NB4 (cell line): Measurements from ENCODE around the gene THRA.
A peak's percentile ranks its signal among the peaks of the same experiment; 100 is the strongest.

ENCODE experiments used
- DNase-seq: peaks from one replicate; pipeline ENCODE4 v3.0.0; 2010; ENCODE audit warnings: low read depth
- H3K4me3 ChIP-seq: one replicate; pipeline ENCODE4 v1.5.1; 2011; ENCODE audit warnings: mild to moderate bottlenecking, low read depth, low read length, moderate library complexity
- MYC ChIP-seq: IDR thresholded peaks from 2 replicates; pipeline ENCODE4 v1.6.1; 2011; ENCODE audit warnings: low read depth, low read length
- POLR2A ChIP-seq: IDR thresholded peaks from 2 replicates; pipeline ENCODE4 v1.6.1; 2011; ENCODE audit warnings: mild to moderate bottlenecking; ENCODE audit not compliant: insufficient read length; ENCODE audit errors: extremely low read depth
- TF ChIP-seq, protein P1 (sequence below): IDR thresholded peaks from 2 replicates; pipeline ENCODE4 v1.6.1; 2011; ENCODE audit warnings: low read depth, low read length
- TF ChIP-seq, protein P2 (sequence below): IDR thresholded peaks from one replicate; pipeline ENCODE4 v1.5.1; 2012; ENCODE audit warnings: low read depth, low read length

The THRA gene

DNA sequence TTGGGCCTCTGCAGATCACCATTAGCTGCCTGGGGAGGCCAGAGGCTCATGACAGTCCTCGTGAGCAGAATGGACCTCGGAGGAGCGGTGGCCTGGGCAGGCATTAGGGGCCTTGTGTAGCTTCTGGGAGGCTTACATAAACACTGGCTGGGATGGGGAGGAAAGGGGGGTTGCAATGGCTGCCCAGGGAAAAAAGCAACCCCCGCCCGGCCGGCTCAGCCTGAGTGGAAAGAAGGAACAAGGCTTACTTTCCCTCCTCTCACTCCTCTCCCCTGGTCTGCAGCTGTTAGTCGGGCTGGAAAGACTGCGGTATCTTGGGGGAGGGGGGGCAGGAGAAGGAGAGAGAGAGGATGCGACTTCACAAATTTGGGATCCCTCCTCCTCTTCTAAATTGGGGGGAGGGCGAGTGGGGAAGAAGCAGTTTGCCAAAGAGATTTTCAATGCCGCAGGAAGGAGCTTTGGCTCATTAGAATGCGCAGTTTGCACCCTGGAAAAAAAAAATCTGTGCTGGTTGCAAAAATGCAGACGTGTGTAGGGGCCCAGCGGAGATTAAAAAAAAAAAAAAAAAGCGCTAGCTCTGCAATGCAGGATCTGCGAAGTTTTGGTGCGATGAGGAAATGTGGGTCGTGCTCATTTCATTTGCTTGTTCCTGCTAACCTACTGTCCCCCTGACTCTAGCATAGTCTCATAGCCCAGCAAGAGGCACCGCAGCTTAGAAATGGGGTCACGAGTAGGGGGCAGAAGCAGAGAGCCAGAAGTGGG, 44.2 kb downstream of the THRA start:
- peak overlapping the region; percentile 30 for H3K4me3 ChIP-seq
- peak; percentile 76 for DNase-seq
- TF ChIP-seq, protein P1, sequence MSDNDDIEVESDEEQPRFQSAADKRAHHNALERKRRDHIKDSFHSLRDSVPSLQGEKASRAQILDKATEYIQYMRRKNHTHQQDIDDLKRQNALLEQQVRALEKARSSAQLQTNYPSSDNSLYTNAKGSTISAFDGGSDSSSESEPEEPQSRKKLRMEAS, result no peak
- TF ChIP-seq POLR2A, result no peak
- TF ChIP-seq, protein P2, sequence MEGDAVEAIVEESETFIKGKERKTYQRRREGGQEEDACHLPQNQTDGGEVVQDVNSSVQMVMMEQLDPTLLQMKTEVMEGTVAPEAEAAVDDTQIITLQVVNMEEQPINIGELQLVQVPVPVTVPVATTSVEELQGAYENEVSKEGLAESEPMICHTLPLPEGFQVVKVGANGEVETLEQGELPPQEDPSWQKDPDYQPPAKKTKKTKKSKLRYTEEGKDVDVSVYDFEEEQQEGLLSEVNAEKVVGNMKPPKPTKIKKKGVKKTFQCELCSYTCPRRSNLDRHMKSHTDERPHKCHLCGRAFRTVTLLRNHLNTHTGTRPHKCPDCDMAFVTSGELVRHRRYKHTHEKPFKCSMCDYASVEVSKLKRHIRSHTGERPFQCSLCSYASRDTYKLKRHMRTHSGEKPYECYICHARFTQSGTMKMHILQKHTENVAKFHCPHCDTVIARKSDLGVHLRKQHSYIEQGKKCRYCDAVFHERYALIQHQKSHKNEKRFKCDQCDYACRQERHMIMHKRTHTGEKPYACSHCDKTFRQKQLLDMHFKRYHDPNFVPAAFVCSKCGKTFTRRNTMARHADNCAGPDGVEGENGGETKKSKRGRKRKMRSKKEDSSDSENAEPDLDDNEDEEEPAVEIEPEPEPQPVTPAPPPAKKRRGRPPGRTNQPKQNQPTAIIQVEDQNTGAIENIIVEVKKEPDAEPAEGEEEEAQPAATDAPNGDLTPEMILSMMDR, result no peak
- TF ChIP-seq MYC, result no peak

DNA sequence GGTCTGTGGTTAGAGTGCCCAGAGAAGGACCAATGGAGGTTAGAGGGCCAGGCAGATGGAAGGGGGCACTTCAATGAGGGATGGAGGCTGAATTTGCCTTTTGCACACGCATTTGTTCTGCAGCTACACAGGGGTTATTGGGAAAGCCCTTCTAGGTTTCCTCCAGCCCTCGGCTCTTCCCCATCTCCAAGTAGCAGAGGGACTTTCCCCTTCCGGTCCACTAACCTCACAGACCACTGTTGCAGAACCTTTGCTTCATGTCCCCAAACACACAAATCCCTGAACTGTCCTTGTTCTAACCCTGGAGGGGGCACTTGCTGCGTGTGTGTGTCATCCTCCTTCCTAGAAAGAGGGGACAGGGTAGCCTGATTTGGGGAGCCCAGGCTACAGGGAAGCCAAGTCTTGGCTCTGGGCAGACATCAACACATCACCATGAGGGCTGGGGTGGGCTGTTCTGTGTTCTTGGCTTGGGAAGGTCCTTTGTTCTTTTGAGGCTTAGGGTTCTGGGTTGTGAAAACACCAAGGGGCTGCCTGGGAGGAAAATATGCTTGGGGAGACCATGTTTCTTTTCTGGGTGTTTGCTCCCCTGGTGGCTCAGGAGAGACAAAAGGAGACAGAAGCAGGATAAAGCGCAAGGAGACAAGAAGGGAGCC, 44.9 kb downstream of the THRA start:
- TF ChIP-seq POLR2A (no peak), MYC (no peak)
- TF ChIP-seq, protein P1, result no peak
- TF ChIP-seq, protein P2, result no peak
- peak; percentile 92 for DNase-seq
- peak overlapping the region; percentile 30 for H3K4me3 ChIP-seq

DNA sequence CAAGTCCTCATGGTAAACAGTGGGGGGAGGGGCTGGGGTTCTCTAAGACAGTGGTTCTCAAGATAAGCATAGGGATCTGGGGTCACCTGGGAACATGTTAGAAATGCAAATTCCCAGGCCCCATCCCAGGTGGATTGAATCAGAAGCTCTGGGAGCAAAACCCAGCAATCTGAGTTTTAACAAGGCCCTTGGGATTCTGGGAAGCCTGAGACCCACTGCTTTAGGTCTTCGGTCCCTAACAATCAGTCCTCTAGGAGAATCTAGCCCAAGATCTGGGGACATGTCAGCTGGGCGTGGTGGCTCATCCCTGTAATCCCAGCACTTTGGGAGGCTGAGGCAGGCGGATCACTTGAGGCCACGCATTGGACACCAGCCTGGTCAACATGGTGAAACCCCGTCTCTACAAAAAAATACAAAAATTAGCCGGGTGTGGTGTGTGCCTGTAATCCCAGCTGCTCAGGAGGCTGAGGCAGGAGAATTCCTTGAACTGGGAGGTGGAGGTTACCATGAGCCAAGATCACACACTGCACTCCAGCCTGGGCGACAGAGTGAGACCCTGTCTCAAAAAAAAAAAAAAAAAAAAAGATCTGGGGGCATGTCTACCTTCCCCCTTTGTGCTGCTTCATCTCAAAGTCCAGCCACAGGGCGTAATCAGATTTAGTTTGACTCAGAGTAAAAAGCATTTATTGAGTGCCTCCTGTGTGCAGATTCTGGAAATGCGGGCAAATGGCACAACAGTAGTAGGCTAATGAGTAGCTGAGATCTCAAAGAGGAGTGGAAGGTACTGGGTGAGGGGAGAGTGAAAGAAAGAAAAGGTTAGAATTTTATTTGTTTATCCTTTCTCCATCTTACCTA, 46.4 kb downstream of the THRA start:
- DNase-seq, result peak; percentile 50
- H3K4me3 ChIP-seq, result no peak overlapping the region
- TF ChIP-seq MYC, result no peak
- TF ChIP-seq, protein P2, result peak; percentile 12

DNA sequence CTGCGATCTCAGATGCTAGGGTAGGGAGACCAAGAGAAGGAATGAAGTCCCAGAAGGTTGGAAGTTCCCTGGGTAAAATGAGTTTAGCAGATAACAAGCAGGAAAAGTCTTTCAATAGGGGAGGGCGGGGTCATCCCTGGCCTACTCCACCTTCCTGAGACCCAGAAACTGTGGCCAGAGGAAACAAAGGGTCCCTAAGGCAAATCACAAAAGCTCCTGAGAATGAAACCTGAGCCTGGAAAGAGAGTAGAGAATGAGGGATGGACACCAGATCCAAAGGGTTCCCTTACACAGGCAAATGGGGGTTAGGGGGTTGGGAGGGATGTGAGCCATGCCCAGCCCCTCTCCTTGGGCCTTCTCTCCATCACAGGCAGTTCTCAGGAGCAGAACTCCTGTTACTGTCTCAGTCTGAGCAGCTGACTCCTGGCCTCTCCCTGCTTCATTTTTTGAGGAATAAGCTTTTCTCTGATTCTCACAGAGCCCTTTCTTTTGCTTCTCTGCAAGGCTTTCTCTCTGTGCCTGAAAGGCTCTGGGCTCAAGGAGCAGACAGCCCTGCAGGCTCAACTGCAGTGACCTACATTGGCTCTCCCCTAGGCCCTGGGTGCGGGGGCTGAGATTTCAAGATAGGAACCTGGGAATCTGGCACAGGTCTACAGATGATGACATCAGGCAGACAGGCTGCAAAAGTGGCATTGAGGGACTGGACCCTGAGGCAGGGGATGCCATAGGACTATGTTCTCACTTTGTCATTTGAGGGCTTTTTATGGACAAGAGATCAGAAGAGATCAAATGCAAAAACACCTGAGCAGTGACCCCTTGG, 47.5 kb downstream of the THRA start:
- TF ChIP-seq, protein P1, result no peak
- TF ChIP-seq, protein P2, result no peak
- TF ChIP-seq POLR2A (no peak), MYC (no peak)
- DNase-seq, result no peak
- no peak overlapping the region for H3K4me3 ChIP-seq

DNA sequence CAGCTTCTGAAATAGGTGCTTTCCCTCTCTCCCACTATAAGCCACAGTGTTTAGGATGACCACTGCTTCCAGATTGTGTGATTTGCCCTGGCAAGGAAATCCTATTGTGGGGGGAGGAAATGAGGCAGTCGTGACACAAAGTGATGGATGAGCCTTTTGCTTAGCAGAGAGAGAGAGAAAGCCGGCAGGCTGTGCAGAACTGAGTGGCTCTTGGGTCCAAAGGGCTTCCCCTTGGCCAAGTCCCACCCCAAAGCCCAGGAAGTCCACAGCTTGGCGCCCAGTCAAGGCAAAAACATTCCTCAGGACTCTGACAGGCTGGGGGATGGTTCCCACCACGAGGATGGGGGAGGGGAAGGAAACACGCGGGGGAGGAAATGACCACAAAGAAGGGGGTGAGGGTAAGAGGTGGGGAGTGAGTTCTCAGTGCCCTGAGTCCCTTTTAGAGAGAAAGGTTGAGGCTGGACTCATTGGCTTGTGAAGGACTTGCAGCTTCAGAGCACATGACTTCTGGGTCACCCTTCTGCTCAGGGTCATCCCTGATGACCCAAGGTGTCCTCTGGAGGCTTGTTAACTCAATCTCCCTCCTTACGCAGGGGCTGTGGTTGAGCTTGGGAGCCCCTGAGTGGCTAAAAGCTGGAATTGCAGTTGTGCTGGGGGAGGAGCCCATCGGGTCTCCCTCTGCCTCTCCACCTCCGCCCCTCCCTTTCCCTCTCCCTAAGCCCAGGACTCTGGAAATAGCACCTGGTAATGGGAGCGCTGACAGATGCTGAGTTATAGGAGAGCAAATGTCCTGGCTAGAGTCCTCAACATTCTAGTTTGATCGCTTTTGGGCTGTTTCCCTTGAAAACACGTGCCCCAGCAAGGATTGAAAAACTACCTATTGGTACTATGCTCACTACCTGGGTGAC, 48.7 kb downstream of the THRA start:
- H3K4me3 ChIP-seq, result peak overlapping the region; percentile 6
- peak; percentile 94 for DNase-seq
- TF ChIP-seq POLR2A, result no peak
- TF ChIP-seq, protein P2, result peak; percentile 81
- TF ChIP-seq, protein P1, result peak; percentile 24
